Measurements from ENCODE around the gene KCNMA1.

GRCh38 chr10:77151408-77151807, 486.2 kb downstream of the KCNMA1 start:
- no peak for TF ChIP-seq CTCF (IDR thresholded peaks at IDR 0.05)
- no peak for TF ChIP-seq POLR2AphosphoS5 (IDR thresholded peaks at IDR 0.05)
- TF ChIP-seq EP300 (IDR thresholded peaks at IDR 0.05): no peak
- no peak for TF ChIP-seq POLR2A (IDR thresholded peaks at IDR 0.05)
